Left ventricle myocardium inferior (tissue), 1 donor: ENCODE results near the gene TOP3B. TPM values are rescaled to one million over a fixed set of nuclear protein-coding genes. Genes with fewer than 3 reads are reported as not detected.

Experiments used
- DNase-seq: peaks from one replicate; pipeline ENCODE4 v3.0.0-alpha.2; 2020
- H3K27ac ChIP-seq: fragments of 200-600 bp; replicated peaks from 2 replicates; pipeline ENCODE4 v1.8.0; 2021
- H3K27me3 ChIP-seq: fragments of 200-600 bp; 2 replicates; pipeline ENCODE4 v1.8.0; 2021; ENCODE audit warnings: low read depth
- H3K36me3 ChIP-seq: fragments of 200-600 bp; 2 replicates; pipeline ENCODE4 v1.8.0; 2021
- H3K4me1 ChIP-seq: fragments of 200-600 bp; 2 replicates; pipeline ENCODE4 v1.8.0; 2021
- H3K4me3 ChIP-seq: fragments of 200-600 bp; 2 replicates; pipeline ENCODE4 v1.8.0; 2021; ENCODE audit warnings: mild to moderate bottlenecking, moderate library complexity
- H3K9me3 ChIP-seq: fragments of 200-600 bp; replicated peaks from 2 replicates; pipeline ENCODE4 v1.8.0; 2021
- intact Hi-C: fragments of 100-400 bp; cut with micrococcal nuclease; formaldehyde crosslinking; loops from one replicate; pipeline ENCODE4 v1.11.0; 2022
- total RNA-seq: library from RNA; stranded (reverse); fragmentation: NEBNext Ultra II Directional; extraction: Animal tissue kit (Norgen Biotek cat#: 25700); gene quantifications from one replicate; pipeline ENCODE4 v1.2.1, GENCODE V29; 2021
- TF ChIP-seq, protein P1 (sequence below): fragments of 200-600 bp; IDR thresholded peaks from 2 replicates; pipeline ENCODE4 v1.8.0; 2021; ENCODE audit warnings: antibody characterized with exemption, mild to moderate bottlenecking, borderline replicate concordance
- donor health status: DM: no; HTN: yes; CAD: no; lungs with severe emphysema.

TOP3B gene
- total RNA-seq, 1 donor from 2014 or later = 11.2 TPM

DNA sequence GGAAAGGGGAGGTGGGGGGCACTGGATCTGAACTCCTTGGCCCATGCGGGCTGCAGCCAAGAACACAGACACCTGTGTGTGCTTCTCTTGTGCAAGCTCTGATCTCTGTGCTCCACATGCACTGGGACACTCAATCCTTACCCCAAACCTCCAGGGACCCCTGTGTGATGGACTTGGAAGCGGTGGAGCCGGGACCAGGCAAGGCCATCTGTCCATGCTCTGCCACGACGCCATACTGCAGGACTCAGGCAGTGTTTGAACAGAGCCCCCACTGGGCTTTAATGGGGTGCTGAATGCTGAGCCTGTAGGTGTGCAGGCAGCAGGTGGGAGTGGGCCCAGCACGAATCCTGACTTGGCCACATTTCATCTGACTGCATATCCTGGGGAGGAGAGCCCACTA is 53.3 kb downstream of the TOP3B start:
- H3K36me3 ChIP-seq = peaks cover 91% of the 10 kb centered on the region
- H3K27ac ChIP-seq = no peak overlapping the region
- no peak overlapping the region for H3K4me3 ChIP-seq
- TF ChIP-seq, protein P1, sequence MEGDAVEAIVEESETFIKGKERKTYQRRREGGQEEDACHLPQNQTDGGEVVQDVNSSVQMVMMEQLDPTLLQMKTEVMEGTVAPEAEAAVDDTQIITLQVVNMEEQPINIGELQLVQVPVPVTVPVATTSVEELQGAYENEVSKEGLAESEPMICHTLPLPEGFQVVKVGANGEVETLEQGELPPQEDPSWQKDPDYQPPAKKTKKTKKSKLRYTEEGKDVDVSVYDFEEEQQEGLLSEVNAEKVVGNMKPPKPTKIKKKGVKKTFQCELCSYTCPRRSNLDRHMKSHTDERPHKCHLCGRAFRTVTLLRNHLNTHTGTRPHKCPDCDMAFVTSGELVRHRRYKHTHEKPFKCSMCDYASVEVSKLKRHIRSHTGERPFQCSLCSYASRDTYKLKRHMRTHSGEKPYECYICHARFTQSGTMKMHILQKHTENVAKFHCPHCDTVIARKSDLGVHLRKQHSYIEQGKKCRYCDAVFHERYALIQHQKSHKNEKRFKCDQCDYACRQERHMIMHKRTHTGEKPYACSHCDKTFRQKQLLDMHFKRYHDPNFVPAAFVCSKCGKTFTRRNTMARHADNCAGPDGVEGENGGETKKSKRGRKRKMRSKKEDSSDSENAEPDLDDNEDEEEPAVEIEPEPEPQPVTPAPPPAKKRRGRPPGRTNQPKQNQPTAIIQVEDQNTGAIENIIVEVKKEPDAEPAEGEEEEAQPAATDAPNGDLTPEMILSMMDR = no peak
- no peaks in the 10 kb centered on the region for H3K9me3 ChIP-seq
- peaks cover 19% of the 10 kb centered on the region for H3K4me1 ChIP-seq
- no peak for DNase-seq
- H3K27me3 ChIP-seq = no peaks in the 10 kb centered on the region
- intact Hi-C loops = no loop called here

DNA sequence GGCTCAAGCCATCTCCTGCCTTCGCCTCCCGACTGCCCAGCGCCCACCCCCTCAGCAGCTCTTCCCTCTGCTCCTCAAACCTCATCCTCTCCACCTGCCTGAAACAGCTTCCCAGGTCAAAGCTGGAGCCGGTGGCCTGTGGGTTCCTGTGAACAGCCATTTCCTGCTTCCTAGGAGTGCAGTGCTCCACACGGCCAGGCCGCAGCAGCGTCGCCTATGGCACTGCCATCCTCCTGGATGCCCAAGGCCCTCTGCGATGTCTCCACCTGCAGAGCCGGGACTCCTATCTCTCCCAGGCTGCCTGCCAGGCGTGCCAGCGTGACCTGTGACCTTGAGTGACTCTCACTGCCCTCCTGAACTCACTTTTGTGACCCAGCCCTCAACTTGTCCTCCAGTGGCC is 54.5 kb downstream of the TOP3B start:
- no peak overlapping the region for H3K27ac ChIP-seq
- H3K9me3 ChIP-seq = no peaks in the 10 kb centered on the region
- peaks cover 19% of the 10 kb centered on the region for H3K4me1 ChIP-seq
- intact Hi-C loops = no loop called here
- no peak for DNase-seq
- no peak overlapping the region for H3K4me3 ChIP-seq
- TF ChIP-seq, protein P1 = no peak
- no peaks in the 10 kb centered on the region for H3K27me3 ChIP-seq
- H3K36me3 ChIP-seq = peaks cover 88% of the 10 kb centered on the region

DNA sequence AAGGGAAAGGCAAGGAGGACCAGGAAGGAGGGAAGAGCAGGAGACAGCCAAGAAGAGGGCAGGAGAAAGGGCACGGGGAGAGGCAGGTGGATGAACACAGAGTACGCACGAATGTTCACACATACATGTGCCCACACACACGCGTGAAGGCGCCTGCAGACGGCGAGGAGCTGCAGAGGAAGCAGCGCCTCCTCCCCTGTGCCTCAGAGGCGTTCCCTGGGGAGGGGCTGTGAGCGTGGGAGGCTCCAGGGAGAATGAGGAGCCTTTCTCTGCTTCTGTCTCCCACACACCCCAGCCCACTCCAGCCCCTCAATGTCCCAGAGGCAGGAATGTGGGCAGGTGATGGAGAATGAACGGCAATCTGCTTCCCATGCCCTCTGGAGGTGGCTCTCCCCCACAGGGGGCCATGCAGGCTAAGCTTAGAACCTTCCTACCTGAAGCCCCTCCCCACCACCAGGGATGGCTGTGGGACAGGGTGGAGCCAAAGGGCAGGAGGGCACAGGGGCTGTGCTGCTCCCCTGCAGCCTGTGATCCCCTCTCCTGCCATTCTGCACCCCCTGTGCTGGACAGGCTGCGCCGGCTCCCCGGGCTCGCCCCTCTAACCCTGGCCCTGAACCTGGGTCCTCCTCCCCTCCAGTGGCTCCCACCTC is 55.3 kb downstream of the TOP3B start:
- intact Hi-C loops = no loop called here
- DNase-seq = no peak
- no peak overlapping the region for H3K27ac ChIP-seq
- TF ChIP-seq, protein P1 = no peak
- H3K9me3 ChIP-seq = no peaks in the 10 kb centered on the region
- peaks cover 19% of the 10 kb centered on the region for H3K4me1 ChIP-seq
- H3K27me3 ChIP-seq = no peaks in the 10 kb centered on the region
- no peak overlapping the region for H3K4me3 ChIP-seq
- peaks cover 88% of the 10 kb centered on the region for H3K36me3 ChIP-seq

DNA sequence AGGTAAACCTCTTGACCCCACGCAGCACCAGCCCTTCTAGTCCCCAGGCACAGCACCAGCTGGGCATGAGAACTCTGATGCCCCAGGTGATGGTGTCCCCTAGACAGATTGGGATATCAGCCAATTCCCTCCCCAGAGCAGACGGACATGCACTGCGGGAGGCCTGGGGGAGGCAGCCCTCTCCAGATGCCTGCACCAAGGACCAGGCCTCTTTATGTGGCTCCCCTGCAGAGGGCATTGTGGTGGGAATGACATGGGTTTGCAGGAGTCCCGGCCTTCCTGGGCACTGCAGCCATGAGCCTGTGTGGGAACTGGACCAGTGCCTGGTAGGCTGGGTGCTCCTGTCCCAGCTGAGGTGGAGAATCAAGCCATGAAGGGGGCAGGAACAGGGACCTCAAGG is 55.9 kb downstream of the TOP3B start:
- Histone ChIP-seq H3K4me3 (no peak overlapping the region), H3K9me3 (no peaks in the 10 kb centered on the region), H3K27me3 (no peaks in the 10 kb centered on the region), H3K4me1 (peaks cover 19% of the 10 kb centered on the region), H3K27ac (no peak overlapping the region), H3K36me3 (peaks cover 83% of the 10 kb centered on the region)
- TF ChIP-seq, protein P1 = no peak
- DNase-seq = no peak
- intact Hi-C loops = no loop called here

DNA sequence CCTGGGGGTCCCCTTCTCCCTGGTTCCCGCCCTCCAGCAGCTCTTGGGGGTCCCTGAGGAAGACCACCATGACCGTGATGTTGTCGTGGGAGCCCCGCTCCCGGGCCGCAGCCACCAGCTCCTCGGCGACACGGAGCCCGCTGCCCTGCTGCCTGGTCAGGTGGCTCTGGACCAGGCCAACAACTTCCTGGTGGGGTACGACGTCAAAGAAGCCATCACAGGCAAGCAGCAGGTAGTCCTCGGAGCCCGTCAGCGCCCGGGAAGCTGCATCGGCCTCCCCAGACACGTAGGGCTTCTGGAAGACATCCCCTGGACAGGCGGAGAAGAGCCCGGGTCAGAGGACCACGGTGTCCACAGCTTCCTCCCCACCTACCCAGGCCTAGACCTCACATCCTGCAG is 59.4 kb downstream of the TOP3B start:
- peaks cover 15% of the 10 kb centered on the region for H3K4me1 ChIP-seq
- H3K27ac ChIP-seq = no peak overlapping the region
- no peak overlapping the region for H3K4me3 ChIP-seq
- H3K9me3 ChIP-seq = no peaks in the 10 kb centered on the region
- TF ChIP-seq, protein P1 = no peak
- H3K36me3 ChIP-seq = peaks cover 51% of the 10 kb centered on the region
- DNase-seq = no peak
- intact Hi-C loops = no loop called here
- H3K27me3 ChIP-seq = no peaks in the 10 kb centered on the region
